HG03457 (cell line): Measurements from ENCODE around the gene PTCH2.
A peak's percentile ranks its signal among the peaks of the same experiment; 100 is the strongest.
"Not testable (repeated sequence)": the region's sequence is repeated elsewhere in the genome, so short reads cannot be mapped to it uniquely, and the experiment has no call there.

ENCODE experiments used
- ATAC-seq: cut with Tn5 transposase; IDR thresholded peaks from one replicate; pipeline ENCODE4 v1.9.1; 2021; ENCODE audit warnings: moderate number of reproducible peaks; ENCODE audit not compliant: unreplicated experiment

PTCH2 gene

GRCh38 chr1:44839576-44839975, 3.5 kb downstream of the PTCH2 start:
- no peak for ATAC-seq

- not testable (repeated sequence) for ATAC-seq
These were observed 4.8 kb downstream of the PTCH2 start for GRCh38 chr1:44838294-44838693.

GRCh38 chr1:44835738-44836675, 7.0 kb downstream of the PTCH2 start:
- ATAC-seq = peak; percentile 63

- no peak for ATAC-seq
These were observed 8.7 kb downstream of the PTCH2 start for GRCh38 chr1:44834328-44834727.

- ATAC-seq = no peak
These were observed 10.9 kb downstream of the PTCH2 start for GRCh38 chr1:44832056-44832705.

- ATAC-seq = no peak
These were observed 11.5 kb downstream of the PTCH2 start for GRCh38 chr1:44831516-44831915.

- ATAC-seq = no peak
These were observed 12.2 kb downstream of the PTCH2 start for GRCh38 chr1:44830900-44831304.

- ATAC-seq = no peak
These were observed 13.3 kb downstream of the PTCH2 start for GRCh38 chr1:44829506-44830384.

- no peak for ATAC-seq
These were observed 14.1 kb downstream of the PTCH2 start for GRCh38 chr1:44828841-44829440.

GRCh38 chr1:44828003-44828651, 14.9 kb downstream of the PTCH2 start:
- no peak for ATAC-seq

GRCh38 chr1:44827197-44828002, 15.7 kb downstream of the PTCH2 start:
- ATAC-seq = no peak

GRCh38 chr1:44826375-44827196, 16.5 kb downstream of the PTCH2 start:
- ATAC-seq = no peak

- ATAC-seq = not testable (repeated sequence)
These were observed 18.7 kb downstream of the PTCH2 start for GRCh38 chr1:44824392-44824791.

GRCh38 chr1:44822981-44823451, 20.0 kb downstream of the PTCH2 start:
- ATAC-seq = no peak

GRCh38 chr1:44822131-44822701, 20.8 kb downstream of the PTCH2 start:
- no peak for ATAC-seq

- no peak for ATAC-seq
These were observed 21.8 kb downstream of the PTCH2 start for GRCh38 chr1:44821240-44821715.

- ATAC-seq = peak; percentile 7
These were observed 22.5 kb downstream of the PTCH2 start for GRCh38 chr1:44820328-44821239.
